PC-3 (cell line): ENCODE measurements around the gene PIN4.

Experiments used
- CTCF ChIP-seq: fragments of 300-600 bp; sonication (generic); conservative IDR thresholded peaks from 2 replicates; pipeline ENCODE4 v1.5.1; 2017; ENCODE audit warnings: antibody characterized with exemption, low read depth, mild to moderate bottlenecking, low read length
- EZH2 ChIP-seq: fragments of 300-600 bp; sonication (generic); IDR thresholded peaks from one replicate; pipeline ENCODE4 v1.6.1; 2017; ENCODE audit warnings: antibody characterized with exemption, mild to moderate bottlenecking, low read length; ENCODE audit not compliant: unreplicated experiment
- EZH2phosphoT487 ChIP-seq: fragments of 300-600 bp; sonication (generic); IDR thresholded peaks from 2 replicates; pipeline ENCODE4 v1.6.1; 2018; ENCODE audit warnings: mild to moderate bottlenecking, antibody characterized with exemption, low read length, borderline replicate concordance

- TF ChIP-seq CTCF: no peak
- no peak for TF ChIP-seq EZH2
- TF ChIP-seq EZH2phosphoT487: no peak
These were observed 40.1 kb upstream of the PIN4 start for GRCh38 chrX:72141372-72142004.
